Aorta (tissue), 5 donors: Measurements from ENCODE around the gene PURA. TPM values are rescaled to one million over a fixed set of nuclear protein-coding genes. Genes with fewer than 3 reads are reported as not detected.

Experiments used
- ATAC-seq: fragments of 200-7000 bp; cut with Tn5 transposase; one replicate; pipeline ENCODE4 v1.9.1; 2022; ENCODE audit warnings: moderate library complexity; ENCODE audit not compliant: low FRiP score
- DNase-seq, 2 donors: peaks; one replicate each; pipeline ENCODE4 v3.0.0-alpha.2; 2020
- H3K27ac ChIP-seq, 2 donors: one replicate each; pipeline ENCODE4 v1.5.1; 2013; ENCODE audit warnings: low read length in 2 of 2, mild to moderate bottlenecking in 2 of 2, moderate library complexity in 2 of 2, control low read depth in 1 of 2, inconsistent platforms in 1 of 2, low read depth in 1 of 2
- H3K27me3 ChIP-seq, 2 donors: one replicate each; pipeline ENCODE4 v1.6.1; 2013; ENCODE audit warnings: control low read depth in 1 of 2, low read length in 1 of 2, mild to moderate bottlenecking in 1 of 2, moderate library complexity in 1 of 2; ENCODE audit not compliant: insufficient read depth in 2 of 2, control insufficient read depth in 1 of 2
- H3K36me3 ChIP-seq, 2 donors: one replicate each; pipeline ENCODE4 v1.6.1; 2013; ENCODE audit warnings: control low read depth in 1 of 2, low read length in 1 of 2, mild to moderate bottlenecking in 1 of 2; ENCODE audit not compliant: insufficient read depth in 2 of 2, control insufficient read depth in 1 of 2
- H3K4me1 ChIP-seq, 2 donors: one replicate each; pipeline ENCODE4 v1.6.1; 2013; ENCODE audit warnings: low read length in 2 of 2, control low read depth in 1 of 2, mild to moderate bottlenecking in 1 of 2, moderate library complexity in 1 of 2; ENCODE audit not compliant: insufficient read depth in 2 of 2, control insufficient read depth in 1 of 2
- H3K4me3 ChIP-seq, 2 donors: one replicate each; pipeline ENCODE4 v1.5.1; 2013; ENCODE audit warnings: low read length in 2 of 2, control low read depth in 1 of 2, mild to moderate bottlenecking in 1 of 2
- H3K9me3 ChIP-seq: one replicate; pipeline ENCODE4 v1.6.1; 2013; ENCODE audit warnings: mild to moderate bottlenecking, low read length; ENCODE audit not compliant: control insufficient read depth
- WGBS, 2 donors: extraction: QIAGEN DNeasy Blood & Tissue Kit; methylation state at CpG; one replicate each; pipeline ENCODE4 v1.1.7; 2013; 5-methylcytosine and 5-hydroxymethylcytosine counted together
- intact Hi-C, 2 donors: fragments of 100-400 bp; cut with DNase I; formaldehyde crosslinking; loops; one replicate each; pipeline versions ENCODE4 v1.14.2 to v1.15.0; 2022
- polyA plus RNA-seq, 2 donors: library from polyadenylated mRNA; stranded (reverse); fragments of 200-250 nt; gene quantifications; one replicate each; pipeline ENCODE4 v1.2.3, GENCODE V29; 2013
- total RNA-seq, 2 donors: library from RNA; stranded (reverse); fragmentation: NEBNext Ultra II Directional; extraction: Animal tissue kit (Norgen Biotek cat#: 25700); gene quantifications; one replicate each; pipeline ENCODE4 v1.2.1, GENCODE V29; 2021
- donor health status: healthy with polysubstance abuse.
- donor health status: Bipolar disorder and iron deficiency.
- donor health status: DM: no; HTN: no; CAD: no.
- donor health status: DM: no; HTN: no; CAD: no.
- donor health status: DM: yes; HTN: yes; CAD: no.

The PURA gene
- total and polyA plus RNA-seq, 4 donors = 5.2 to 50.0 (median 30.1) TPM

- peak; percentile 97 to 98 for DNase-seq
Observed at GRCh38 chr5:140107312-140108092, 6.4 kb upstream of the PURA start.

GRCh38 chr5:140108093-140109017 is 5.6 kb upstream of the PURA start:
- intact Hi-C loops = no loop called here
- 9 to 12% methylated on average over 35 to 52 of the region's 52 CpGs for WGBS, 2 donors
- Histone ChIP-seq H3K4me1 (no peaks in the 10 kb centered on the region), H3K9me3 (no peaks in the 10 kb centered on the region), H3K27ac (peak overlapping the region in 1 of 2 donors; percentile 33), H3K36me3 (no peaks in the 10 kb centered on the region), H3K27me3 (no peaks in the 10 kb centered on the region), H3K4me3 (peak overlapping the region; percentile 54 to 83)
- DNase-seq (peak; percentile 57 to 77), ATAC-seq (no peak)

More at GRCh38 chr5:140107312-140108092, 6.4 kb upstream of the PURA start:
- peak; percentile 98 for ATAC-seq
- Histone ChIP-seq H3K4me1 (no peaks in the 10 kb centered on the region), H3K27ac (peak overlapping the region; percentile 88 to 90), H3K27me3 (no peaks in the 10 kb centered on the region), H3K4me3 (peak overlapping the region; percentile 54 to 83), H3K36me3 (no peaks in the 10 kb centered on the region), H3K9me3 (no peaks in the 10 kb centered on the region)
- WGBS, 2 donors = 0% methylated on average over 48 to 88 of the region's 88 CpGs
- intact Hi-C loops = no loop called here

GRCh38 chr5:140109018-140109758 is 4.7 kb upstream of the PURA start:
- H3K4me3 ChIP-seq = peak overlapping the region; percentile 54 to 83
- no peaks in the 10 kb centered on the region for H3K9me3 ChIP-seq
- WGBS, 2 donors = 71 to 74% methylated on average over 24 of the region's 24 CpGs
- no peak for DNase-seq
- no peak overlapping the region for H3K27ac ChIP-seq
- no peaks in the 10 kb centered on the region for H3K27me3 ChIP-seq
- no peak for ATAC-seq
- intact Hi-C loops = no loop called here
- no peaks in the 10 kb centered on the region for H3K4me1 ChIP-seq
- no peaks in the 10 kb centered on the region for H3K36me3 ChIP-seq

- DNase-seq (no peak), ATAC-seq (no peak)
- Histone ChIP-seq H3K36me3 (no peaks in the 10 kb centered on the region), H3K9me3 (no peaks in the 10 kb centered on the region), H3K27ac (no peak overlapping the region), H3K27me3 (no peaks in the 10 kb centered on the region), H3K4me3 (no peak overlapping the region), H3K4me1 (no peaks in the 10 kb centered on the region)
- intact Hi-C loops = loop anchor here in 1 of 2 donors (5.0 kb wide), 1 partner anchor 37 kb away; no protein-coding TSS in a partner anchor
- 87 to 93% methylated on average over 2 of the region's 2 CpGs for WGBS, 2 donors
Observed at GRCh38 chr5:140109759-140110645, 3.9 kb upstream of the PURA start.

GRCh38 chr5:140110646-140110957 is 3.3 kb upstream of the PURA start:
- Histone ChIP-seq H3K4me3 (no peak overlapping the region), H3K9me3 (no peaks in the 10 kb centered on the region), H3K4me1 (no peaks in the 10 kb centered on the region), H3K27ac (no peak overlapping the region), H3K27me3 (no peaks in the 10 kb centered on the region), H3K36me3 (no peaks in the 10 kb centered on the region)
- WGBS, 2 donors = 39 to 61% methylated on average over 1 of the region's 1 CpG
- no peak for DNase-seq
- ATAC-seq = no peak
- intact Hi-C loops = loop anchor here in 1 of 2 donors (5.0 kb wide), 1 partner anchor 37 kb away; no protein-coding TSS in a partner anchor

GRCh38 chr5:140111011-140111858 is 2.7 kb upstream of the PURA start:
- ATAC-seq = no peak
- peak overlapping the region in 1 of 2 donors; percentile 3 for H3K27ac ChIP-seq

GRCh38 chr5:140111859-140112551 is 1.9 kb upstream of the PURA start:
- WGBS, 2 donors = 79 to 88% methylated on average over 8 of the region's 8 CpGs
- no peaks in the 10 kb centered on the region for H3K4me1 ChIP-seq

More at GRCh38 chr5:140111011-140111858, 2.7 kb upstream of the PURA start:
- Histone ChIP-seq H3K4me1 (no peaks in the 10 kb centered on the region), H3K27me3 (no peaks in the 10 kb centered on the region), H3K36me3 (no peaks in the 10 kb centered on the region), H3K4me3 (no peak overlapping the region), H3K9me3 (no peaks in the 10 kb centered on the region)
- no peak for DNase-seq
- WGBS, 2 donors = 88% methylated on average over 18 of the region's 18 CpGs
- intact Hi-C loops = loop anchor here in 1 of 2 donors (5.0 kb wide), 1 partner anchor 36 kb away; no protein-coding TSS in a partner anchor

More at GRCh38 chr5:140111859-140112551, 1.9 kb upstream of the PURA start:
- intact Hi-C loops = loop anchor here in 1 of 2 donors (5.0 kb wide), 1 partner anchor 35 kb away; no protein-coding TSS in a partner anchor
- Histone ChIP-seq H3K4me3 (no peak overlapping the region), H3K9me3 (no peaks in the 10 kb centered on the region), H3K36me3 (no peaks in the 10 kb centered on the region), H3K27me3 (no peaks in the 10 kb centered on the region), H3K27ac (peak overlapping the region; percentile 18 to 46)
- no peak for ATAC-seq
- no peak for DNase-seq
